ENCODE data around the gene CELSR2.

Gene CELSR2

DNA sequence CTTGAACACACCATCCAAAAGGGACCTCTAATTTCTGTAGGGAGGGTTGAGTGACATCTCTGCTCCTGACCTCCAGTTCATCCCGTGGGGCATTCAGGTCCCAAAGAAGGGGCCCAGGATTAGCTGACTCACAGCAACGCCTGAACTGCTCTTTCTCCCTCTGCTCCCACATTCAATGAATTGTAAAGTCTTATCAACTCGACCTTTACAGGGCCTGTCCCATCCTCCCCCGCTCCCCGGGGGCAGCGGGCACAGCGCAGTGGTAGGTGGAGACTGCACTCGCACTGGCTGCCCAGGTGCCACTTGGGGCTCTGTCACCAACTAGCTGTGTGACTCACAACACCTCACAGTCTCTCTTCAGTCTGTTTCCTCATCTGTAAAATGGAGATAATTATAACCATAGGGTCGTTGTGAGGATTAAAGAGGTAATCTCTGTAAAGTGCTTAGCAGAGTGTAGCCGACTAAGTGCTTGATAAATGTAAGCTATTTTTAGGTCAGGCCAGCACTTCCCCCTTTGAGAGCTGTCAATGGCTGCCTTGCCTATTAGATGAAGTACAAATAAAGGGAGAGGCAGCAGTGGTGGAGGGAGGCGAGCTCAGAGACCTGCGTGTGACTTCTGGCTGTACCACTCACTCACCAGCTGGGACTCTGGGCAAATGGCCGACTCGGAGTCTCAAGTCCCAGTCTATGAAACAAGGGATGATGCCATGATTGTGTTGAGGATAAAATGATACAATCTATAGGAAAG, 58.1 kb downstream of the CELSR2 start:
- no peak for DNase-seq

DNA sequence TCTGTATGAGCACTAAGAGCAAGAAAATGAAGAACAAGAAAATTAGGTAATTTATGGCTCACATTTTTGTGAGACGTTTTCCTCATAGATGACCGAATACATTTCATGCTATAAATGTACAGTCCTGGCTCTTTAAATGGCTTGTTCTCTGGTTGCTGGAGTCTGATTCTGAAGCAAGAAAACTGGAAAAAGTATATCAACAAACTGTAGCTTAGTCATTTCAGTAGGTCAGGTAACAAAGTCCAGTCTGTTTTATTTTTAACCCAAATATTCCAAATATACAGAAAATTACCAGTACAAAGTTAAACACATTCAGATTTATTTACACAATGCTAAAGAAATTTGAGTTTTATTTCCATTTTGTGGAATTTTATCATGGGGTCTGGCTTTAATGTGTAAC, 60.0 kb downstream of the CELSR2 start:
- no peak for DNase-seq

DNA sequence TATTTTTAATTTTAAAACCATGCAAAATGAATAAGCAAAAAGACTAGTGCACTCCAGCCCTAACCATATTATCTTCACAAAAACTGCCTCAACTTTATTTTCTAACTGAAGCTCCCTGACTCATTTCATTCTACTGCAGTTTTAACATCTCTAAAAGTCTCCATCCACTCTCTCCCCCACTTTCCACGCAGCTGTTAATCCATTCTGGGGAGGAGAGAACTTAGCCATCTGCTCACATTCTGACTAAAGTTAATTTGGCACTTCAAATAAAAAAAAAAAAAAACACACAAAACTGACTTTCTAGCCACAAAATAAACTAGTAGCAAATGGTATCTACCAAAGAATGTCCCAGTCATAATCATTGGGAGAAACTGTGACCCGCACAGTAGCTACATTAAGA, 62.9 kb downstream of the CELSR2 start:
- DNase-seq: no peak

DNA sequence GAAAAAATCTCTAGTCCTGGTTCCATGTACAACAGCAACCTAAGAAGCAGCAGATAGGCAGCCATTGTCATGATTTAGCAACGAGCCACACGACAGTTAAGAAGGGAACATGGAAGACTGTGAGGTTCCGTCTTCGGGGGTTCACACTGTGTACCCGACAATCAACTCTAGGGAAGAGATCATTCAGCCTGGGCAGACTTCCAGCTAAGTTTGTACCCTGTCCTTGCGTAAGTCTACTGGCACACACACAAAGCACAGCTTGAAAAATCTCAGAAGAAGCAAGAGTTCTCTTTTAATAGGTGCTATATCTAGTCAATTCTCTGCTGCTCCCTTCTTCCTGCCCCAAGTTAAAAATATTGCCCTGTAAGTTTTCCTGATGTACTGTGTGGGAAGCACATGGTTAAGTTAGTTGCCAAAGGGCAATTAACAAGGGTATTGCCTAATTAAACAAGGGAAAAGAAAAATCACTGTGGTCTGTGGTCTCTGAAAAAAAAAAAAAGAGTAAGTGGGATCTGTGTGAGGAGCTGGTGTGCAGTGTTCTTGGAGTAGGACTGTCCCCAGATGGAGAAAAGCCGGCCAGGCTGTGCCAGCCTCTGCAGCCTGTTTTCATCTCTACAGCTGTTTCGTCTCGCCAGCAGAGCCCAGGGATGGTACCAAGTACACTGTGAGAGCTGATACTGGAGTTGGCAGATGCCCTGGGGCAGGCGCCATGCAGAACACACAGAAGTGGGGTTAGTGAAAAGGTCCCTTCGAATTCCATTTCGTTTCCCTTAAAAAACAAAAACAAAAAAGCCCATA, 63.8 kb downstream of the CELSR2 start:
- no peak for DNase-seq

DNA sequence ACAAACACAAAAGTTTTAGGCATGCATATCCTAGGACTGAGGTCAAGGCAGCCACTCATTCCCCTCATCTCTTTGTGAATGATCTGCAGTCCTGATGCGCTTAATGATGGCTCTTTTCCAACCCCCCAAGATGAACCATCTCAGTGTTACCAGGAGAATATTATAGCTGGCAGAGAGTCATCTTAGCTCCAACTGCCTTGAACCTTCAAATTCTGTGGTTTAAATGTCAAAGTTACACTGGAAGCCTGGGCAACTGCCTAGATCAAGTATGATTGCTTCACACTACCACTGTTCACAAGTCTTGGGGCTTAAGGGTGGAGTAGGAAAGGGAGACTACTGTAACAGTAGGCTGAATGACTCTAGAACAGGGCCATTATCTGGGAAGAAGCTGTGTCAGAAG, 65.5 kb downstream of the CELSR2 start:
- DNase-seq: no peak

DNA sequence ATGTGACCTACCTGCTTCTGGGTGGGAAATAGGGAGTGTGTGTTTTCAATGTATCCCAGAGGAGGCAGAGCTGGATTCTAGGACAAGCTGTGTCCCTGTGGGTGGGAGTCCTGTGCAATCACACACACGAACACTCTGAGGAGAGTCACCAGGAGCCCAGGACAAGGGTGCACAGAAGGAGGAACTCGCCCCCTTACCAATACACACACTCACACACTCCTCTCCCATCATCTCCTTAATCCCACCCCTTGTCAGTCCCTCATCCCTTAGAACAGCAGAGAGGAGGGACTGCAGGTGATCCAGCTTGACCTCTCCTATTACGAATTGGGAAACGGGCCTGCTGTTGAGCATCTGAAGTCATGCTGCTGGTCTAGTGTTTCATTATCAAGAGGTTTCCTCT, 65.9 kb downstream of the CELSR2 start:
- DNase-seq: no peak

DNA sequence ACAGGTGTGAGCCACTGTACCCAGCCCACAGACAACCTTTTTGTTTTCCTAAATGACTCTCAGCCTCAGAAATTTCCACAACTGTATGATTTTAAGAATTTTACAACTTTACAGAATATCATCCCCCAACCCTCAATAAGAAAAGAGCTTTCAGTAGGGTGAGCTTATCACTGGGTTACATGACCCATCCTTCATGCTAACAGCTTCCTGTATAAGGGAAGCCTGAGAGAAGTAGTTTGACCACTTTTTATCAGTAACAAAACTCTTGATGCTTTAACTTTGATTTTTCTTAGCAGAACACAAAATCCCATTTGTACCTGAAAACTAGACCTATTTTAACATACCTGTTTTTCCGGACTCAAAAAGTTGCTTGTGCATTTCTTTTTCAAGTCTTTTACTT, 67.2 kb downstream of the CELSR2 start:
- DNase-seq: no peak

DNA sequence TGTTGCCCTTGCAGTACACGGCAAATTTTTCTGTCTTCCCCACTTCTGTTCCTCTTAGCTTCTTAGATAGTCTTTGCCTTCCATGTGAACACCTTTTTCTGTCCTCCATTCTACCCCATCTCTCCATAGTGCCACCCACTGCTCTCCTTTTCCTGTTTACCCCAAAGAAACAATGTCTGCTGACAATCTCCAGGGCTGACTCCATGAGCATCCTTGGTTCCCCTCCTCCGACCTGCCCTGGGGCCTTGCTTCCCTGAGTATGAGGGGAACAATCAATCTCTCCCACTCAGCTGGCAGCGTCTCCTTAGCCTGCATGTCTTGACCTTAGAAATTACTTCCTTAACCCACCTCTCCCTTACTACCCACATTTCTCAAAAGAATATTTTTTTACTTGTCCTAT, 69.8 kb downstream of the CELSR2 start:
- no peak for DNase-seq

DNA sequence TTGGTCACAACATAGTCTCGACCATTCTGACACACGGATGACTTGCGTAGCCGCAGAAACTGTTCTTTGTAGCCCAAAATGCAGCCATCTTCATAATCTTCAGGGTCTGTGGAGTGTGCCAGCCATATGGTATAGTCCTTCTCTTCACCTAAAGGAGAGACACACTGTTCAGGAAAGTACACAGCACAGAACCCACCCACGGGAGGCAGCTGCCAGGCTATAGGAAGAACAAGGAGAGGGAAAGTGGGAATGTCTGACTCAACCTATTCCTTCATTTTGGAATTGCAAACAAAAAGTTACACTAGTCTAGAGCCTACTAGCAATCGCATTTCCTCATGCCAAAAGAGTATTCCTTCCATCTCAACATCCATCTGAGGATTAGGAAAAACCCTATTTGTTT, 73.6 kb downstream of the CELSR2 start:
- DNase-seq: no peak
